ENCODE data around the gene CTNNA1.

DNA sequence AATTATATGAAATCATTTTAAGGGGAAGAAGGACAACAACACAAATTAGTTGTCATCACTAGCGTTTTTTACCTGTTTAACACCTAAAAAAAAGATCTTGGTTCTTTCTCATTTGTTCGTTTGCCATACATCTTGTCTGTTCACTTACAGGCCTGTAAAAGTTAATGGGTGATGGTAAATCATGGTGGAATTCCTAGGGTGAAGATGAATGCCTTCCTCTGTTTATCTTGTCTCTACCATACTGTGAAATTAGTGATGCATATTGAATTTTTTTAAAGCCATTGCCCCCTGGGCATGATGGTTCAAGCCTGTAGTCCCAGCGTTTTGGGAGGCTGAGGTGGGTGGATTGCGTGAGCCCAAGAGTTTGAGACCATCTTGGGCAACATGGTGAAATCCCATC, 75.3 kb downstream of the CTNNA1 start:
- TF ChIP-seq CTCF (IDR thresholded peaks at IDR 0.05) (no peak), POLR2A (IDR thresholded peaks at IDR 0.05) (no peak)

All from right lobe of liver (tissue), 4 donors.